ENCODE data around the gene RRAD.

DNA sequence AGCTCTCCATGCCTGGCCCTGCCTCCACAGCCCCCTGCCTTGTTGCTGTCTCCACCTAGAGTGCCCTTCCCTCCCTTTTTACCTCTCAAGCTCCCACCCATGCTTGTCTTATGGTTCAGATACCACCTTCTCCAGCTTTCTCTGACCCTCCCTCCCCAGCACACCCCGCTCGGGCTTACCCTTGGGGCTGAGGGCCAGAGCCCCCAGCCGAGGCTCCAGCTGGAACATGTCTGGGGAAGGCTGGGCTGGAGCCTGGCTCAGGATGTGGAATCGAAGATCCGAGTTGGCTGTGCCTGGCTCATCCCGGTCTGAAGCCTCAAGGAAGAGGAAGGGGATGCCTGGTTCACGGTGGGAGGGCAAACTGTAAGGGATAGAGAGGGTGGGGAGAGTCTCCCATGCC, 10.3 kb downstream of the RRAD start:
- TF ChIP-seq POLR2AphosphoS5 (IDR thresholded peaks at IDR 0.05), result no peak
- TF ChIP-seq, protein P1, sequence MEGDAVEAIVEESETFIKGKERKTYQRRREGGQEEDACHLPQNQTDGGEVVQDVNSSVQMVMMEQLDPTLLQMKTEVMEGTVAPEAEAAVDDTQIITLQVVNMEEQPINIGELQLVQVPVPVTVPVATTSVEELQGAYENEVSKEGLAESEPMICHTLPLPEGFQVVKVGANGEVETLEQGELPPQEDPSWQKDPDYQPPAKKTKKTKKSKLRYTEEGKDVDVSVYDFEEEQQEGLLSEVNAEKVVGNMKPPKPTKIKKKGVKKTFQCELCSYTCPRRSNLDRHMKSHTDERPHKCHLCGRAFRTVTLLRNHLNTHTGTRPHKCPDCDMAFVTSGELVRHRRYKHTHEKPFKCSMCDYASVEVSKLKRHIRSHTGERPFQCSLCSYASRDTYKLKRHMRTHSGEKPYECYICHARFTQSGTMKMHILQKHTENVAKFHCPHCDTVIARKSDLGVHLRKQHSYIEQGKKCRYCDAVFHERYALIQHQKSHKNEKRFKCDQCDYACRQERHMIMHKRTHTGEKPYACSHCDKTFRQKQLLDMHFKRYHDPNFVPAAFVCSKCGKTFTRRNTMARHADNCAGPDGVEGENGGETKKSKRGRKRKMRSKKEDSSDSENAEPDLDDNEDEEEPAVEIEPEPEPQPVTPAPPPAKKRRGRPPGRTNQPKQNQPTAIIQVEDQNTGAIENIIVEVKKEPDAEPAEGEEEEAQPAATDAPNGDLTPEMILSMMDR (IDR thresholded peaks at IDR 0.05; ENCODE audit: poor library complexity, severe bottlenecking), result no peak
- TF ChIP-seq SMC3 (conservative IDR thresholded peaks at IDR 0.05; ENCODE audit: poor library complexity), result no peak
- TF ChIP-seq RAD21 (conservative IDR thresholded peaks at IDR 0.05), result no peak
- no peak for TF ChIP-seq EZH2 (IDR thresholded peaks at IDR 0.05; ENCODE audit: borderline replicate concordance, insufficient read depth, low read length, poor library complexity, severe bottlenecking)
- no peak for TF ChIP-seq EP300 (conservative IDR thresholded peaks at IDR 0.05; ENCODE audit: poor library complexity, severe bottlenecking)
